H1 (cell line): ENCODE results near the gene PRAME. TPM values are rescaled to one million over a fixed set of nuclear protein-coding genes. Genes with fewer than 3 reads are reported as not detected.

Experiments
- BCL11A ChIP-seq, 2 experiments: IDR thresholded peaks; one replicate each; pipeline ENCODE4 v1.6.1; 2011; ENCODE audit warnings: low read depth in 2 of 2, low read length in 2 of 2, mild to moderate bottlenecking in 2 of 2
- CEBPB ChIP-seq: IDR thresholded peaks from 2 replicates; pipeline ENCODE4 v1.6.1; 2012; ENCODE audit warnings: low read depth, low read length
- EP300 ChIP-seq, 2 experiments: IDR thresholded peaks; 1 replicate in 1 of 2; 2 replicates in 1 of 2; pipeline ENCODE4 v1.6.1; 2011 to 2012; ENCODE audit warnings: low read depth in 2 of 2, low read length in 2 of 2, mild to moderate bottlenecking in 2 of 2, borderline replicate concordance in 1 of 2, inconsistent platforms in 1 of 2, moderate library complexity in 1 of 2
- GTF2F1 ChIP-seq: IDR thresholded peaks from 2 replicates; pipeline ENCODE4 v1.6.1; 2012; ENCODE audit warnings: low read depth, low read length, improper control_type of control experiment, borderline replicate concordance
- KDM1A ChIP-seq: fragments of 200-600, 300-600 bp; sonication (generic); IDR thresholded peaks from 2 replicates; pipeline ENCODE4 v1.7.1; 2016; ENCODE audit warnings: mild to moderate bottlenecking, low read length, borderline replicate concordance
- TEAD4 ChIP-seq: IDR thresholded peaks from 2 replicates; pipeline ENCODE4 v1.6.1; 2012; ENCODE audit warnings: low read depth, low read length, inconsistent platforms, mixed read lengths
- polyA plus RNA-seq, 7 experiments: library from polyadenylated mRNA; depleted of rRNA in 3 of 7; stranded (reverse) in 5 of 7; unstranded in 2 of 7; fragments of >200 nt in 5 of 7; fragments of 200-250 nt in 2 of 7; gene quantifications; 1 replicate in 5 of 7; 2 replicates in 1 of 7; 4 replicates in 1 of 7; pipeline versions ENCODE4 v1.2.1 to v1.2.3, GENCODE V29; 2011 to 2013; ENCODE audit warnings: missing spikeins in 2 of 7, mixed read lengths in 2 of 7
- total RNA-seq: library from RNA; stranded (reverse); fragmentation: NEBNext Ultra II Directional; extraction: Animal tissue kit (Norgen Biotek cat#: 25700); gene quantifications from 2 replicates; pipeline ENCODE4 v1.2.1, GENCODE V29; 2021
- TF ChIP-seq, protein P1 (sequence below): fragments of 300-600 bp; sonication (generic); IDR thresholded peaks from 2 replicates; pipeline ENCODE4 v1.7.1; 2012; ENCODE audit warnings: low read length, moderate library complexity, mild to moderate bottlenecking, inconsistent platforms; ENCODE audit not compliant: insufficient replicate concordance
- TF ChIP-seq, protein P2 (sequence below): IDR thresholded peaks from 2 replicates; pipeline ENCODE4 v1.6.1; 2011; ENCODE audit warnings: low read length, improper control_type of control experiment
- TF ChIP-seq, protein P3 (sequence below): IDR thresholded peaks from 2 replicates; pipeline ENCODE4 v1.6.1; 2012; ENCODE audit warnings: inconsistent platforms
- TF ChIP-seq, protein P4 (sequence below): IDR thresholded peaks from 2 replicates; pipeline ENCODE4 v1.6.1; 2012; ENCODE audit warnings: inconsistent platforms

PRAME gene
- total and polyA plus RNA-seq, 2 of the 8 experiments (the other 6 are each of a cell fraction or from before 2014, with no cell fraction given), result 0.15 to 1.1 TPM

DNA sequence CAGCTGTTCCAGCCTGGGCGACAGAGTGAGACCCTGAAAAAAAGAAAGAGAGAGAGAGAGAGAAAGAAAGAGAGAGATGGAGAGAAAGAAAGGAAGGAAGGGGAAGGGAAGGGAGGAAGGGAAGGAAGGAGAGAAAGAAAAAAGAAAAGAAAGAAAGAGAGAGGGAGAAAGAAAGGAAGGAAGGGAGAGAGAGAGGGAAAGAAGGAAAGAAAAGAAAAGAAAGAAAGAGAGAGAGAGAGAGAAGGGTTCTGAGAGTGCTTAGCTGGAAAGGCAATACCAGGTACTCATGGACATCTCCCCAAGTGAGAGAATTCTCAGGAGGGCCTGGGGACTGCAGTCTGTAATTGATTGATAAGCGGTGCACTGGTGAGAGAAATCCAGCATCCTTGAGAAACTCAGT, 12.8 kb upstream of the PRAME start (continued):
- TF ChIP-seq, protein P1, sequence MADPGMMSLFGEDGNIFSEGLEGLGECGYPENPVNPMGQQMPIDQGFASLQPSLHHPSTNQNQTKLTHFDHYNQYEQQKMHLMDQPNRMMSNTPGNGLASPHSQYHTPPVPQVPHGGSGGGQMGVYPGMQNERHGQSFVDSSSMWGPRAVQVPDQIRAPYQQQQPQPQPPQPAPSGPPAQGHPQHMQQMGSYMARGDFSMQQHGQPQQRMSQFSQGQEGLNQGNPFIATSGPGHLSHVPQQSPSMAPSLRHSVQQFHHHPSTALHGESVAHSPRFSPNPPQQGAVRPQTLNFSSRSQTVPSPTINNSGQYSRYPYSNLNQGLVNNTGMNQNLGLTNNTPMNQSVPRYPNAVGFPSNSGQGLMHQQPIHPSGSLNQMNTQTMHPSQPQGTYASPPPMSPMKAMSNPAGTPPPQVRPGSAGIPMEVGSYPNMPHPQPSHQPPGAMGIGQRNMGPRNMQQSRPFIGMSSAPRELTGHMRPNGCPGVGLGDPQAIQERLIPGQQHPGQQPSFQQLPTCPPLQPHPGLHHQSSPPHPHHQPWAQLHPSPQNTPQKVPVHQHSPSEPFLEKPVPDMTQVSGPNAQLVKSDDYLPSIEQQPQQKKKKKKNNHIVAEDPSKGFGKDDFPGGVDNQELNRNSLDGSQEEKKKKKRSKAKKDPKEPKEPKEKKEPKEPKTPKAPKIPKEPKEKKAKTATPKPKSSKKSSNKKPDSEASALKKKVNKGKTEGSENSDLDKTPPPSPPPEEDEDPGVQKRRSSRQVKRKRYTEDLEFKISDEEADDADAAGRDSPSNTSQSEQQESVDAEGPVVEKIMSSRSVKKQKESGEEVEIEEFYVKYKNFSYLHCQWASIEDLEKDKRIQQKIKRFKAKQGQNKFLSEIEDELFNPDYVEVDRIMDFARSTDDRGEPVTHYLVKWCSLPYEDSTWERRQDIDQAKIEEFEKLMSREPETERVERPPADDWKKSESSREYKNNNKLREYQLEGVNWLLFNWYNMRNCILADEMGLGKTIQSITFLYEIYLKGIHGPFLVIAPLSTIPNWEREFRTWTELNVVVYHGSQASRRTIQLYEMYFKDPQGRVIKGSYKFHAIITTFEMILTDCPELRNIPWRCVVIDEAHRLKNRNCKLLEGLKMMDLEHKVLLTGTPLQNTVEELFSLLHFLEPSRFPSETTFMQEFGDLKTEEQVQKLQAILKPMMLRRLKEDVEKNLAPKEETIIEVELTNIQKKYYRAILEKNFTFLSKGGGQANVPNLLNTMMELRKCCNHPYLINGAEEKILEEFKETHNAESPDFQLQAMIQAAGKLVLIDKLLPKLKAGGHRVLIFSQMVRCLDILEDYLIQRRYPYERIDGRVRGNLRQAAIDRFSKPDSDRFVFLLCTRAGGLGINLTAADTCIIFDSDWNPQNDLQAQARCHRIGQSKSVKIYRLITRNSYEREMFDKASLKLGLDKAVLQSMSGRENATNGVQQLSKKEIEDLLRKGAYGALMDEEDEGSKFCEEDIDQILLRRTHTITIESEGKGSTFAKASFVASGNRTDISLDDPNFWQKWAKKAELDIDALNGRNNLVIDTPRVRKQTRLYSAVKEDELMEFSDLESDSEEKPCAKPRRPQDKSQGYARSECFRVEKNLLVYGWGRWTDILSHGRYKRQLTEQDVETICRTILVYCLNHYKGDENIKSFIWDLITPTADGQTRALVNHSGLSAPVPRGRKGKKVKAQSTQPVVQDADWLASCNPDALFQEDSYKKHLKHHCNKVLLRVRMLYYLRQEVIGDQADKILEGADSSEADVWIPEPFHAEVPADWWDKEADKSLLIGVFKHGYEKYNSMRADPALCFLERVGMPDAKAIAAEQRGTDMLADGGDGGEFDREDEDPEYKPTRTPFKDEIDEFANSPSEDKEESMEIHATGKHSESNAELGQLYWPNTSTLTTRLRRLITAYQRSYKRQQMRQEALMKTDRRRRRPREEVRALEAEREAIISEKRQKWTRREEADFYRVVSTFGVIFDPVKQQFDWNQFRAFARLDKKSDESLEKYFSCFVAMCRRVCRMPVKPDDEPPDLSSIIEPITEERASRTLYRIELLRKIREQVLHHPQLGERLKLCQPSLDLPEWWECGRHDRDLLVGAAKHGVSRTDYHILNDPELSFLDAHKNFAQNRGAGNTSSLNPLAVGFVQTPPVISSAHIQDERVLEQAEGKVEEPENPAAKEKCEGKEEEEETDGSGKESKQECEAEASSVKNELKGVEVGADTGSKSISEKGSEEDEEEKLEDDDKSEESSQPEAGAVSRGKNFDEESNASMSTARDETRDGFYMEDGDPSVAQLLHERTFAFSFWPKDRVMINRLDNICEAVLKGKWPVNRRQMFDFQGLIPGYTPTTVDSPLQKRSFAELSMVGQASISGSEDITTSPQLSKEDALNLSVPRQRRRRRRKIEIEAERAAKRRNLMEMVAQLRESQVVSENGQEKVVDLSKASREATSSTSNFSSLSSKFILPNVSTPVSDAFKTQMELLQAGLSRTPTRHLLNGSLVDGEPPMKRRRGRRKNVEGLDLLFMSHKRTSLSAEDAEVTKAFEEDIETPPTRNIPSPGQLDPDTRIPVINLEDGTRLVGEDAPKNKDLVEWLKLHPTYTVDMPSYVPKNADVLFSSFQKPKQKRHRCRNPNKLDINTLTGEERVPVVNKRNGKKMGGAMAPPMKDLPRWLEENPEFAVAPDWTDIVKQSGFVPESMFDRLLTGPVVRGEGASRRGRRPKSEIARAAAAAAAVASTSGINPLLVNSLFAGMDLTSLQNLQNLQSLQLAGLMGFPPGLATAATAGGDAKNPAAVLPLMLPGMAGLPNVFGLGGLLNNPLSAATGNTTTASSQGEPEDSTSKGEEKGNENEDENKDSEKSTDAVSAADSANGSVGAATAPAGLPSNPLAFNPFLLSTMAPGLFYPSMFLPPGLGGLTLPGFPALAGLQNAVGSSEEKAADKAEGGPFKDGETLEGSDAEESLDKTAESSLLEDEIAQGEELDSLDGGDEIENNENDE, result no peak
- TF ChIP-seq CEBPB (no peak), KDM1A (no peak), GTF2F1 (no peak), BCL11A (IDR thresholded peaks at IDR 0.05; ENCODE audit: low read depth in 2 of 2, low read length in 2 of 2) (no peak), TEAD4 (no peak), EP300 (IDR thresholded peaks at IDR 0.05; ENCODE audit: borderline replicate concordance in 1 of 2, low read depth in 2 of 2, low read length in 2 of 2) (no peak)
- TF ChIP-seq, protein P2, sequence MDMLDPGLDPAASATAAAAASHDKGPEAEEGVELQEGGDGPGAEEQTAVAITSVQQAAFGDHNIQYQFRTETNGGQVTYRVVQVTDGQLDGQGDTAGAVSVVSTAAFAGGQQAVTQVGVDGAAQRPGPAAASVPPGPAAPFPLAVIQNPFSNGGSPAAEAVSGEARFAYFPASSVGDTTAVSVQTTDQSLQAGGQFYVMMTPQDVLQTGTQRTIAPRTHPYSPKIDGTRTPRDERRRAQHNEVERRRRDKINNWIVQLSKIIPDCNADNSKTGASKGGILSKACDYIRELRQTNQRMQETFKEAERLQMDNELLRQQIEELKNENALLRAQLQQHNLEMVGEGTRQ, result no peak
- TF ChIP-seq, protein P3, sequence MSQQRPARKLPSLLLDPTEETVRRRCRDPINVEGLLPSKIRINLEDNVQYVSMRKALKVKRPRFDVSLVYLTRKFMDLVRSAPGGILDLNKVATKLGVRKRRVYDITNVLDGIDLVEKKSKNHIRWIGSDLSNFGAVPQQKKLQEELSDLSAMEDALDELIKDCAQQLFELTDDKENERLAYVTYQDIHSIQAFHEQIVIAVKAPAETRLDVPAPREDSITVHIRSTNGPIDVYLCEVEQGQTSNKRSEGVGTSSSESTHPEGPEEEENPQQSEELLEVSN, result no peak
- TF ChIP-seq, protein P4, sequence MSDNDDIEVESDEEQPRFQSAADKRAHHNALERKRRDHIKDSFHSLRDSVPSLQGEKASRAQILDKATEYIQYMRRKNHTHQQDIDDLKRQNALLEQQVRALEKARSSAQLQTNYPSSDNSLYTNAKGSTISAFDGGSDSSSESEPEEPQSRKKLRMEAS, result no peak
